Fibroblast of mammary gland (primary cell): ENCODE results near the gene MST1.
A peak's percentile ranks its signal among the peaks of the same experiment; 100 is the strongest.

Experiments used
- DNase-seq: peaks from one replicate; pipeline ENCODE4 v3.0.0-alpha.2; 2010; ENCODE audit warnings: low read depth
- H3K4me3 ChIP-seq: 2 replicates; pipeline ENCODE4 v1.5.1; 2011; ENCODE audit warnings: low read depth, mild to moderate bottlenecking, low read length, moderate library complexity; ENCODE audit not compliant: control insufficient read depth
- CTCF ChIP-seq: conservative IDR thresholded peaks from 2 replicates; pipeline ENCODE4 v1.5.1; 2011; ENCODE audit warnings: low read depth, low read length, inconsistent platforms; ENCODE audit not compliant: control insufficient read depth, insufficient read depth

MST1 gene

DNA sequence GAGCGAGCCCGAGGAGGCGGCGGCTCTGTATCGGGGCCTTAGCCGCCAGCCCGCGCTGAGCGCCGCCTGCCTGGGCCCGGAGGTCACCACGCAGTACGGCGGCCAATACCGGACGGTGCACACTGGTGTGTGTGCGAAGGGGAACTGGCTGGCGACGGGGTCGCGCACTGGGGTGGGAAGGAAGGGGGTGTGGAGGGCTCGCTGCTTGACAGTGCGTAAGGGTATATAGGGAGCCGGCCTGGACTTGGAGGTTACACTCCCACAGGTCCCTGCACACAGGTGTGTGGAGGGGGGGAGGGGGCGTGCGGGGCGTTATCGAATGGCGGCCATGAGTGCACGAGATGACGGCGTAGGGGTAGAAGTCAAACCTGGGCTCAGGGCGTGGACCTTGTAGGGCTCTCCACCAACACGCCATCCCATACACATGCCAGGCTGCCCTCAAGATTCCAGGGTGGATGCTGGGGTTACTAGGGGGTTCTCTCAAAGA, 14.7 kb downstream of the MST1 start:
- no peak for DNase-seq
- peak overlapping the region; percentile 66 for H3K4me3 ChIP-seq
- no peak for TF ChIP-seq CTCF

DNA sequence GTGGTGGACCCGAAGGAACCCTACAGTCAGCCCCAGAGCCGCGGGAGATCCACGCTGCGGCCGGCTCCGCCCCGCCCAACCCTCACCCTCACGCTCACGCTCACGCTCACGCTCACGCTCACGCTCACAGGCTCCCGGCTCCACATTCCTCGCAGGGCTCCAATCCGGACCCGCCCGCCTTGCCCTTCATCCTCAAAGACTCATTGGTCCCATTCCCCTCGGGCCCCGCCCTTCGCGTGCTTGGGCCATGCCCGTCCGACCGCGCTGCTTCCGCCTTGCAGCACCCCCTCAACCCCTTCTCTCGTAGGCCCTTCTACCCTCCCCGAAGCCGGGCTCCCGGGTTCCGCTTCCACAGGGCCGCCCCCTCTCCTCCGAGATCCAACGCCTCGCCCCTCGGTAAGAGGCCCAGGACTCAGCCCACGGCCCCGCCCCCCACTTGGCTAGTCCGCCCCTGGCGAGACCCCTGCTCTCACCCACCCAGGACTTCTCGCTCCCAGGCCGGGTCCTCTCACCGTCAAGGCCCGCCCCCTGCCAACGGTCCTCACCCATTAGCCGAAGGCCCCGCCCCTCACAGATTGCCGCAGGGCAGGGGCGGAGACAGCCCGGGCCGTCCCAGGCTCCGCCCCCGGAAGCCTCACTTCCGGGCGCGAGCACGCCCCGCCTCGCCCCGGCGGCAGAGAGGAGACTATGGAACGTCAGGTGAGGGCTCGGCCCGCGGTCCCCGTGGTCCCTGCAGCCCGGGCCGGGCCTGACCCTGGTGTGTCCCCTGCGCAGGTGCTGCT, 15.4 kb downstream of the MST1 start, which contains the start of gene APEH:
APEH (plus strand) TSS at position 637 of the 782 bp plus-strand sequence; CDS start at position 688, 51 bp downstream.
- peak; percentile 95 for DNase-seq
- peak within 1 kb of the TSS; percentile 66 for H3K4me3 ChIP-seq
- TF ChIP-seq CTCF, result no peak

DNA sequence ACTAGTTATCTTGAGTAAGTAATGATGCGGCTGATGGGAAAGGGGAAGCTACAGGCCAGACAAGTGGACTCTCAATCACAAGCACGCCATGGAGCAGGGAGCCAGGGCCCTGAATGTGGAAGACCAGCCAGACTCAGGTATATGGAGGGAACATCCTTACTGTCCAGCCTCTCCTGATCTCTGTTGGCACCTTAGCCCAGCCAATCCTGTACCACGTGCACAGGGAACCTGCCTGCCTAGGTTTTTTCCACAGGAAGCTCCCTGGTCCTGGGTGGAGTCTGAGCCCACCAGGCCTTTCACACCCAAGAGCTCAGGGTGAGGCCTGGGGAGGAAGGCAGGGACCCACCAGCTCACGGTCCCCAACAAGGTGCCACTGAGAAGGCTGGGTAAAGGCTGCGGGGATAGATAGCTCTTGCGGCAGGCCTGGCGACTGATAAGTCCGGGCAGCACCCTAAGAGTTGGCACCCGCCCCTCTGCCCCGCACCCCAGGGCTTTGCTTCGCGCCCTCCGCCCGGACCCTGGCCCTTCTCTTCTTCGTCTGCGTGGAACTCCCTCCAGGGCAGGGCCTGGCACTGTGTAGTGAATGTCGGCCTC, 16.1 kb downstream of the MST1 start:
- DNase-seq, result no peak
- no peak for TF ChIP-seq CTCF

DNA sequence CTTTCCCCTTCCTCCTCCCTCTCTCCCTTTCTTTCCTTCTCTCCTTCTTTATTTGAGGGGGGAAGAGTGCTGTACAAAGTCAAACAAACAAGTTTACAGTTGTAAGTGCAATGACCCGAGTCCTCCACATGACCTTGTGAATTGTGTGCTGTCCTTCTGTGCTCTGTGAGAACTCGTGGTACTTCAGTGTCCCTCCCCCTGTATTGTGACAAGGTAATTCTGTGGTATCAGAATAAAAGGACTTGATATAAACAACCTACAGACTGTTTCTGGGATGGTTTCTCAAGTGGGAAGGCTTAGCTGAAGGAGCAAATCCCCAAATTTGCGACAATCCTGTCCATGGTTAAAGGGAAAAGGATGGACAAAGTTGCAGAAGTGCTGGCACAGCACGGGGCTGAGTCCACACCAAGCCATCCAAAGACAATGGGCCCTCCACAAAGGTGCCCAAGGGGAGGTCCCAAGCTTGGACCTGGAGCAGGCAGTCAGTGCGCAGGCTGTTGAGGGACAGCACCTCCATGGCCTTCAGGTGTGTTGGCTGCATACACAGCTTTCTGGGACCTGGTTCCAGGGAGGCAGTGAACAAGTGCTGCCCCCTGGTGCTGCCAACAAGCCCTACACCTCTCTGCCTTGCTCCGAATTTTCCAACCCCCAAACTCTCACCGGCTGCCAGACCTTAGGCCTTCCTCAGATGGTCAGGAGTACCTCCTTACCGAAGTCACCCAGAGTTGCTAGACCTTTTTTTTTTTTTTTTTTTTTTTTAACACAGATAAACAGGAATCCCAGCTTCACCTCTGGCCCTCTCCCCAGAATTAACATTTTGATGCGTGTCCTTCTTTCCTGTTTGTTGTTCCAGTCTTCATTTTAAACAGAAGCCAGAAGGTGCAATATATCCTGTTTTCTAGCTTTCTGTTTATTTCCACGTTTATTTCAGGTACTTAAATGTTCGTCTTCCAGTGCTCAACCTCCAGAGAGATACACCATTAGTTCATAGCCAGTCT, 17.7 kb downstream of the MST1 start:
- peak; percentile 92 for TF ChIP-seq CTCF

More for the DNA sequence above, 16.1 kb downstream of the MST1 start:
- peak overlapping the region; percentile 66 for H3K4me3 ChIP-seq

DNA sequence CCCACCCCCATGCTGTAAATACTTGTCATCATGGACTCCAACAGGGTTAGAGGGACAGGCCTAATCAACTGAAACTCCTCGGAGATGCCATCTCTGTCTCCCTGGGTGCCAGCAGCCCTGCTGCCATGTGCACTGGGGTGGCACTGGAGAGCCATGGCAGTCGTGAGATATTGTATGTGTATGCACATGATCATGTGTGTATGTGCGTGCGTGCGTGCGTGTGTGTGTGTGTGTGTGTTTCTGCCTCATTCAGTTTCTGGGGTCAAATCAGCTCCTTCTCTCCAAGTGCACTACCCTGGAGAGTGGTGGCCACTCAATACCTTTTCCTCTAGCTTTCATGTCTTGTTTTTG, 18.4 kb downstream of the MST1 start:
- TF ChIP-seq CTCF, result no peak
- DNase-seq, result no peak

More for the DNA sequence above, 17.7 kb downstream of the MST1 start:
- peak; percentile 61 for DNase-seq
- H3K4me3 ChIP-seq, result no peak overlapping the region

GRCh38 chr3:49669352-49669751, 19.9 kb downstream of the MST1 start:
- H3K4me3 ChIP-seq, result no peak overlapping the region
- no peak for DNase-seq
- TF ChIP-seq CTCF, result no peak

More for the DNA sequence above, 18.4 kb downstream of the MST1 start:
- H3K4me3 ChIP-seq, result no peak overlapping the region
